GM12875 (cell line): Measurements from ENCODE around the gene KLHL10.
"Not testable (repeated sequence)": the region's sequence is repeated elsewhere in the genome, so short reads cannot be mapped to it uniquely, and the experiment has no call there.

Experiments
- H3K4me3 ChIP-seq: one replicate; pipeline ENCODE4 v1.5.1; 2011; ENCODE audit warnings: low read depth, low read length, control low read depth
- CTCF ChIP-seq: IDR thresholded peaks from 2 replicates; pipeline ENCODE4 v1.5.1; 2011; ENCODE audit warnings: low read depth, mild to moderate bottlenecking, control low read depth, inconsistent platforms, low read length, moderate library complexity, borderline replicate concordance; ENCODE audit not compliant: insufficient read depth

Gene KLHL10

GRCh38 chr17:41873559-41874292, 36.1 kb downstream of the KLHL10 start:
- H3K4me3 ChIP-seq: no peak overlapping the region
- TF ChIP-seq CTCF: no peak

GRCh38 chr17:41874293-41874670, 36.7 kb downstream of the KLHL10 start:
- not testable (repeated sequence) for H3K4me3 ChIP-seq

GRCh38 chr17:41880130-41880529, 42.5 kb downstream of the KLHL10 start:
- H3K4me3 ChIP-seq: no peak overlapping the region
- no peak for TF ChIP-seq CTCF

GRCh38 chr17:41882756-41883155, 45.1 kb downstream of the KLHL10 start:
- H3K4me3 ChIP-seq: no peak overlapping the region
- no peak for TF ChIP-seq CTCF

GRCh38 chr17:41885733-41886132, 48.1 kb downstream of the KLHL10 start:
- H3K4me3 ChIP-seq: no peak overlapping the region
- TF ChIP-seq CTCF: no peak

GRCh38 chr17:41888332-41888965, 50.8 kb downstream of the KLHL10 start:
- no peak for TF ChIP-seq CTCF
- no peak overlapping the region for H3K4me3 ChIP-seq

- no peak for TF ChIP-seq CTCF
- no peak overlapping the region for H3K4me3 ChIP-seq
Measured at GRCh38 chr17:41891135-41892020, 53.8 kb downstream of the KLHL10 start.
